Measurements from ENCODE around the gene LHX5.

Gene LHX5

GRCh38 chr12:113422030-113422885 lies 49.4 kb downstream of the LHX5 start, which contains the start of gene SDSL:
TSS of gene SDSL (plus strand) at chr12:113422380. CDS start at chr12:113427983, 5,603 bp downstream.
- DNase-seq (ENCODE audit: low read depth): peak; percentile 57
- H3K4me3 ChIP-seq (ENCODE audit: control insufficient read depth, low read depth, low read length): peak within 1 kb of the TSS; percentile 65
- TF ChIP-seq, protein P1, sequence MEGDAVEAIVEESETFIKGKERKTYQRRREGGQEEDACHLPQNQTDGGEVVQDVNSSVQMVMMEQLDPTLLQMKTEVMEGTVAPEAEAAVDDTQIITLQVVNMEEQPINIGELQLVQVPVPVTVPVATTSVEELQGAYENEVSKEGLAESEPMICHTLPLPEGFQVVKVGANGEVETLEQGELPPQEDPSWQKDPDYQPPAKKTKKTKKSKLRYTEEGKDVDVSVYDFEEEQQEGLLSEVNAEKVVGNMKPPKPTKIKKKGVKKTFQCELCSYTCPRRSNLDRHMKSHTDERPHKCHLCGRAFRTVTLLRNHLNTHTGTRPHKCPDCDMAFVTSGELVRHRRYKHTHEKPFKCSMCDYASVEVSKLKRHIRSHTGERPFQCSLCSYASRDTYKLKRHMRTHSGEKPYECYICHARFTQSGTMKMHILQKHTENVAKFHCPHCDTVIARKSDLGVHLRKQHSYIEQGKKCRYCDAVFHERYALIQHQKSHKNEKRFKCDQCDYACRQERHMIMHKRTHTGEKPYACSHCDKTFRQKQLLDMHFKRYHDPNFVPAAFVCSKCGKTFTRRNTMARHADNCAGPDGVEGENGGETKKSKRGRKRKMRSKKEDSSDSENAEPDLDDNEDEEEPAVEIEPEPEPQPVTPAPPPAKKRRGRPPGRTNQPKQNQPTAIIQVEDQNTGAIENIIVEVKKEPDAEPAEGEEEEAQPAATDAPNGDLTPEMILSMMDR (IDR thresholded peaks at IDR 0.05; ENCODE audit: control insufficient read depth, insufficient read depth, low read depth, low read length, missing control alignments): no peak

- no peak for DNase-seq (ENCODE audit: low read depth)
- TF ChIP-seq, protein P1 (IDR thresholded peaks at IDR 0.05; ENCODE audit: control insufficient read depth, insufficient read depth, low read depth, low read length, missing control alignments): no peak
- no peak overlapping the region for H3K4me3 ChIP-seq (ENCODE audit: control insufficient read depth, low read depth, low read length)
Measured at GRCh38 chr12:113420996-113421595, 50.6 kb downstream of the LHX5 start.

DNA sequence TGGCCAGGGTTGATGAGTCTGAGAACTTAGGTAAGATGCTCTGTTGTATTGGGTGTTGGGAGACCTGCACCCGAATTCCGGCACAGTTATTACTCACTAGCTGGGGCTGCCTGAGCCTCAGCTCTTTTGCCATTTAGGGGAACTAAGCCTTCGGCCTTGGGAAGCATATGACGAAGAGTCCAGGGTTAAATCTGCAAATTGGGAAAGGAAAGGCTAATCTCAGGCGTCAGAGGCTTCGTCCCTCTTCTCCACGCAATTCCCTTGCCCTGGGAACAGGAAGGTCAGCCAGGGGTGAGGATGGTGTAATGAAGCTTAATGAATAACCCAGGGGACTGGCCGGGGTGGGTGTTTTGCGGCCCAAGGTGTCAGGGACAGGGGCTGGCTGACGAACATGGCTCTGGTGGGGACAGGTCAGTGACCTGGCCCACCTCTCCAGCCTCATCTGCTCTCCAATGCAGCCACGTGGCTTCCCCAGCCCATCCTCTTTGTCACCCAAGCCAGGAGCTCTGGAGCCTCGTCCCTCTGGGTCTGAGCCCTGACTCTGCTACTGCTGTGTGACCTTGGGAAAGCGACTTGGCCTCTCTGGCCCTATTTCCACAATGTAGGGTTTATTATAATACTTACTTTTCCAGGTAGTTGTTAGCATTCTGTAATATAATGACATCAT lies 53.3 kb downstream of the LHX5 start:
- TF ChIP-seq, protein P1 (IDR thresholded peaks at IDR 0.05; ENCODE audit: control insufficient read depth, insufficient read depth, low read depth, low read length, missing control alignments): no peak
- H3K4me3 ChIP-seq (ENCODE audit: control insufficient read depth, low read depth, low read length): no peak overlapping the region
- no peak for DNase-seq (ENCODE audit: low read depth)

DNA sequence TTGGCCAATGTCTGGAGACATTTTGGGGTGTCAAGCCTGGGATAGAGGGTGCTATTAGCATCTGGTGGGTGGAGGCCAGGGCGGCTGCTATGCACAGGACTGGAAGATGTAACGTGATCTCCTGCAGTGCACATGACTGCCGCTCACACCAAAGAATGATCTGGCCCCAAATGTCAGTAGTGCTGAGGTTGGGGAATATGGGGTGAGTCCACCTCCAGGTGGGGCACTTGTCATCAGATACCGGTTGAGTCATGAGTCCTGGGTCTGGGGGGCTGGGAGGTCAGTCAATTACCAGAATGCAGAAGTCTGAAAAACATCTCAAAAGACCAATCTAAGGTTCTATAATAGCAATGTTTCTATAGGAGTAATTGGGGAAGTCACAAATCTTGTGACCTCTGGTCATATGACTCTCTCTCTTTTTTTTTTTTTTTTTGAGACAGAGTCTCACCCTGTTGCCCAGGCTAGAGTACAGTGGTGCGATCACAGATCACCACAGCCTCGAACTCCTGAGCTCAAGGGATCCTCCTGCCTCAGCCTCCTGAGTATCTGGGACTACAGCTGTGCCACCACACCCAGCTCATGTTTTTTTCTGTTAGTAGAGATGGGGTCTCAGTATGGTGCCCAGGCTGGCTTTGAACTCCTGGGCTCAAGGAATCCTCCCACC lies 55.4 kb downstream of the LHX5 start:
- H3K4me3 ChIP-seq (ENCODE audit: control insufficient read depth, low read depth, low read length): no peak overlapping the region
- no peak for DNase-seq (ENCODE audit: low read depth)
- TF ChIP-seq, protein P1 (IDR thresholded peaks at IDR 0.05; ENCODE audit: control insufficient read depth, insufficient read depth, low read depth, low read length, missing control alignments): no peak

GRCh38 chr12:113414519-113415038 lies 57.1 kb downstream of the LHX5 start:
- TF ChIP-seq, protein P1 (IDR thresholded peaks at IDR 0.05; ENCODE audit: control insufficient read depth, insufficient read depth, low read depth, low read length, missing control alignments): no peak
- no peak overlapping the region for H3K4me3 ChIP-seq (ENCODE audit: control insufficient read depth, low read depth, low read length)
- no peak for DNase-seq (ENCODE audit: low read depth)

DNA sequence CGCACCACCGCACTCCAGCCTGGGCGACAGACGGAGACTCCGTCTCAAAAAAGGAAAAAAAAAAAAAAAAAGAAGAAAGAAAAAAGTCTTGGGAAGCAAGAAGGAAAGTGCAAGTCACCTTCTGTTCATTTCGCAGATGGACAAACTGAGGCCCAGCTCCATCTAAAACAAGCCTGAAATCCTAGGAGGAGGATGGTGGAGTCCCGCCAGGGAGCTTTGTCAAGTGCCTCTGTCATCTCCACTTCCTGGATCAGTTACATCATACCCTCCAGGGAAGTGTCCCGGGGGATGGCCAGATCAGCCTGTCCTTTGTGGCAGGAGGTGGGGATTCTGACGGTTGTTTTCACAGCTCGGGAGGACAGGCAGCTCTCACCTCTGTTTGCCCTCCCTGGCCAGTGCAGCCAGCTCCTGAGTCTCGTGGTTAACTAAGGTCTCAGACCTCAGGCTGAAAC lies 58.2 kb downstream of the LHX5 start:
- no peak for DNase-seq (ENCODE audit: low read depth)
- TF ChIP-seq, protein P1 (IDR thresholded peaks at IDR 0.05; ENCODE audit: control insufficient read depth, insufficient read depth, low read depth, low read length, missing control alignments): no peak

More for the DNA sequence above, 58.2 kb downstream of the LHX5 start:
- H3K4me3 ChIP-seq (ENCODE audit: control insufficient read depth, low read depth, low read length): no peak overlapping the region
